ENCODE results near the gene PCDH1.
A peak's percentile ranks its signal among the peaks of the same experiment; 100 is the strongest.
"Not testable (repeated sequence)": the region's sequence is repeated elsewhere in the genome, so short reads cannot be mapped to it uniquely, and the experiment has no call there.

Gene PCDH1

GRCh38 chr5:141878186-141878710 lies at the start of gene PCDH1:
Gene PCDH1 (minus strand): TSS chr5:141878410. CDS start chr5:141878262, 148 bp downstream.
- peak; percentile 52 for DNase-seq (ENCODE audit: low read depth)

GRCh38 chr5:141926434-141926833 lies 48.2 kb upstream of the PCDH1 start:
- no peak for DNase-seq (ENCODE audit: low read depth)

GRCh38 chr5:141923448-141924313 lies 45.5 kb upstream of the PCDH1 start, which contains the start of gene DELE1:
Gene DELE1 (plus strand): TSS chr5:141923871. CDS start chr5:141923942, 71 bp downstream.
- peak; percentile 95 for DNase-seq (ENCODE audit: low read depth)

- DNase-seq (ENCODE audit: low read depth), result not testable (repeated sequence)
Measured at GRCh38 chr5:141922827-141923447, 44.7 kb upstream of the PCDH1 start.

- no peak for DNase-seq (ENCODE audit: low read depth)
Measured at GRCh38 chr5:141920771-141921170, 42.6 kb upstream of the PCDH1 start.

GRCh38 chr5:141919218-141920119 lies 41.3 kb upstream of the PCDH1 start:
- DNase-seq (ENCODE audit: low read depth), result no peak

- DNase-seq (ENCODE audit: low read depth), result no peak
Measured at GRCh38 chr5:141917760-141918159, 39.5 kb upstream of the PCDH1 start.

- no peak for DNase-seq (ENCODE audit: low read depth)
Measured at GRCh38 chr5:141916522-141916921, 38.3 kb upstream of the PCDH1 start.

DNA sequence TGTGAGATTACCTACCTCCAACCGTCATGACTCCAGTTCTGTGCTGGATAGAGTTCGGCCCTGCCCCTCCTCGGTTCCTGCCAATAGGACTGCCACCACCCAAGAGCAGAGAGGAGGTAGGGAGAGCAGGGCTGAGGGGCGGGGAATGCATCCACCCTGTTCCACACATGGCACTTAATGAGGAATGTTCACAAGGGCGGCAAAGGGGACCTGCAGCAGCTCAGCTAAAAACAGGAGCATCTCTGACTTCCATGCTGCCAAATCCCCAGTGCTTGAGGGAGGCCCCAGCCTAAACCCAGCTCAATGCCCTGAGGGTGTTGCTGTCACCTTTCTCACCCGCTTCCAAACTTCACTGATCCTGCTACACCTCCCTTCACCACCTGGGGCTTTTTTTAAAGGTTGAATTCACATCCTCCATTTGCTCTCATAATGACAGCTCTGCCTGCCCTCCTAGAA lies 37.7 kb upstream of the PCDH1 start:
- DNase-seq (ENCODE audit: low read depth), result no peak

DNA sequence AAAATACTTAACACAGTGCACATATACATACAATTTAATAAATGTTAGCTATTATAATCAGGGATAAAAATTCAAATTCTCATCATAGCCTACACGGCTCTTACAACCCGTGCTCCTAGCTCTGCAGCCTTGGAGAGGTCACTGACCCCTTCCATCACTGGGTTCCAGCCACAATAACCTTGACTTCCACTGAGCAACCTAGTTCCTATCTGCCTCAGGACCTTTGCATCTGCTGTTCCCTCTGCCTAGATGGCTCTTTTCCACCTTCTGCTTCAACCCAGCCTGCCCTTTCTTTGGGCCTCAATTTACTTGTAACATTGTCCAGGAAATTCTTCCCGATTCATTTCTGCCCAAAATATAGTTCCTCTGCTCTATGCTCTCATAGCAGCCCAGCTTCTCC lies 36.6 kb upstream of the PCDH1 start:
- no peak for DNase-seq (ENCODE audit: low read depth)

GRCh38 chr5:141914199-141914743 lies 36.1 kb upstream of the PCDH1 start:
- DNase-seq (ENCODE audit: low read depth), result peak; percentile 56

- DNase-seq (ENCODE audit: low read depth), result peak; percentile 18
Measured at GRCh38 chr5:141913560-141914198, 35.5 kb upstream of the PCDH1 start.

DNA sequence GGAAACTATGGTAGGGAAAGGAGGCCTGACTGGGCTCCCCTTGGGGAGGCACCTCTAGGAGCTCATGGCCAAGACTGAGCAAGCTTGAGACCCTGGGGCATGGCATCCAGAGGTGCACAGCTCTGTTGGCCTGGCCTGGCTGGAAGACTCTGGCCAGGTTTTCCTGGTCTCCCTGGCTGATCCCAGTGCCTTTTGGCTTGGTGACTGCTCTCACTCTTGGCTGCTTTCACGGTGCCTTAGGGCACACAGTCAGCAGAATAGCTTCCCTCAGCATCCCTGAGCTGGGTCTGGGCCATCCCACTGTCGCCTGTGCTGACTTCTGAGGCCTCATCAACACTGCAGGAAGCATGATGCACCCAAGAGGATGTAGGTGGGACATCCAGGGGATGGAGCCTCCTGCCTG lies 32.1 kb upstream of the PCDH1 start:
- peak; percentile 91 for DNase-seq (ENCODE audit: low read depth)

DNA sequence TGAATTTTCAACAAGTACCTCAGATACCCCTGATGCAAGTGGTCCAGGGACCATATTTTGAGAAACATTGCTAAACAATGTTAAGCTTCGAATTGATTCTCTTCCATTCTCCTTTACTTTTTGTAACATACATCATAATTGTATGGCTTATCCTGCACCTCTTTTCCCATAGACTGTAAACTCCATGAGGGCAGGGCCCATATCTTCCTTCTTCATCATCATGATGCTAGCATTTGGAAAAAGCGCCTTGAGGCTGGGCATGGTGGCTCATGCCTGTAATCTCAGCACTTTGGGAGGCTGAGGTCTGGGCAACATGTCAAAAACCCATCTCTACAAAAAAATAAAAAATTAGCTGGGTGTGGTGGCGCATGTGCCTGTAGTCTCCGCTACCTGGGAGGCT lies 31.0 kb upstream of the PCDH1 start:
- no peak for DNase-seq (ENCODE audit: low read depth)

GRCh38 chr5:141908796-141909195 lies 30.6 kb upstream of the PCDH1 start:
- peak; percentile 80 for DNase-seq (ENCODE audit: low read depth)

DNA sequence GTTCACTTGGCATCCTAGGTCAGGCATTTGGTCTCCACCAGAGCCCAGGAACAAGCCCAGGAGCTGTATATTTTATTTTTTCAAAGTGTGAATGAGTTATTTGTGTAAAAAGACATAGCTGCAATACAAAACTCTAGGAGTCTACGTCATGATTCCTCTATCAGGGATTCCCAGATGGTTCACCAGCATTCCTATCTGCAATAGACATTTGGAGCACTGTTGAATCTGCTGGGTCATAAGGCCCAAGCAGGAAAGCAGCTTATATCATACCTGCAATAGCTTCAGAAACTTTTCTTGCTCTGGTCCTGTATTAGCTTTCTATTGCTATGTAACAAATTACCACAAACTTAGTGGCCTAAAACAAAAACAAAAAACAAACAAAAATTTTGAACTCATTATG lies 28.8 kb upstream of the PCDH1 start:
- no peak for DNase-seq (ENCODE audit: low read depth)

GRCh38 chr5:141906517-141906916 lies 28.3 kb upstream of the PCDH1 start:
- DNase-seq (ENCODE audit: low read depth), result no peak

- no peak for DNase-seq (ENCODE audit: low read depth)
Measured at GRCh38 chr5:141904551-141904950, 26.3 kb upstream of the PCDH1 start.

DNA sequence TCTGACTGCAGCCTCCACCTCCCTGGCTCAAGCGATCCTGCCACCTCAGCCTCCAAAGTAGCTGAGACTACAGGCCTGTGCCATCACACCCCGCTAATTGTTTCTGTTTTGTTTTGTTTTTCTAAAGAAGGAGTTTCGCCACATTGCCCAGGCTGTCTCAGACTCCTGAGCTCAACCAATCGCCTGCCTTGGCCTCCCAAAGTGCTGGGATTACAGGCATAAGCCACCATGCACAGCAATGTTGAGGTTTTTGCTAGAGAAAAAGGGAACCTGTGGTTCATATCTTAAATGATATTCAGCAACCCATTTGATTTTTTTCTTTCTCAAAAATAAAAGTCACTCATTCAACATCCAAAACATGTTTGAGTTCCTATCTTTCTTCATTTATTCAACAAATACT lies 25.1 kb upstream of the PCDH1 start:
- no peak for DNase-seq (ENCODE audit: low read depth)

DNA sequence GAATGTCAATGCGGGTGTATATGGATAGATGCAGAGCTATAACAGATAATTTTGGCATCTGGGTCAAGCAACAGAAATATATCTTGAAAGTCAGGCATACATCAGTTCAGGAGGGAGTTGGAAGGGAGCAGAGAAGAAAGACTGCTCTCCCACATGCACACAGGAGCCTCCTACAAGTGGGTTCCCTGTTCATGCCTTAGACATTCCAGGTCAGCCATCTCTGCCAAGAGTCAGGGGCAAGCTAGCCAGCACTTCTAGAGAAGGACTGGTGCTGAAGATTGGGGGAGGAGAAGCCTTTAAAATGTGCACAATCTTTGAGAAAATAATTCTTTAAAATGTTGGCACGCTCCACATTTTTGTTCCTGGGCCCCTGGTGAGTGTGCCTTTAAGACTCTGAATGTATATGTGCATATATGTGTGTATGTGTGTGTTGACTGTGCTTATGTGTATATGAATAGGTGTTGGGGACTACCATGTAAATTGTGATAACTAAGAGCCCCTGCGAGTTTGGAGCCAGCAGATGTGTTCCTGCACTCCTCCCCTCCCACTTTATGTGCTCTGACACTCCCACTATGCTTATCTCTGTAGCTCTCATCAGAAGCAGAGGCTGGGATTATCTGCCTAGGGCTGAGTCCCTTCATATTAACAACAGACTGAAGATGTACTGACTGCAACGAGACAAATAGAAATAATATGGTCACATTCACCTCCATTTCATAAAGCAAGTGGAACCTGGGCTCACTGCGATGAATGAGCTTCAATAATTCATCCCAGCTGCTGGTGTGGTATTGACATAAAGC lies 24.0 kb upstream of the PCDH1 start:
- no peak for DNase-seq (ENCODE audit: low read depth)

Measured in ELR (cell line).